EH (cell line): ENCODE measurements around the gene SPACA1.
"Not testable (repeated sequence)": the region's sequence is repeated elsewhere in the genome, so short reads cannot be mapped to it uniquely, and the experiment has no call there.

Experiments used
- DNase-seq: peaks from one replicate; pipeline ENCODE4 v3.0.0-alpha.2; 2015; ENCODE audit warnings: low read depth

SPACA1 gene

GRCh38 chr6:88047510-88048150, at the start of gene SPACA1:
Gene SPACA1, plus strand, starts transcription at chr6:88047841. Its CDS starts 65 bp downstream, at chr6:88047906.
- no peak for DNase-seq

DNA sequence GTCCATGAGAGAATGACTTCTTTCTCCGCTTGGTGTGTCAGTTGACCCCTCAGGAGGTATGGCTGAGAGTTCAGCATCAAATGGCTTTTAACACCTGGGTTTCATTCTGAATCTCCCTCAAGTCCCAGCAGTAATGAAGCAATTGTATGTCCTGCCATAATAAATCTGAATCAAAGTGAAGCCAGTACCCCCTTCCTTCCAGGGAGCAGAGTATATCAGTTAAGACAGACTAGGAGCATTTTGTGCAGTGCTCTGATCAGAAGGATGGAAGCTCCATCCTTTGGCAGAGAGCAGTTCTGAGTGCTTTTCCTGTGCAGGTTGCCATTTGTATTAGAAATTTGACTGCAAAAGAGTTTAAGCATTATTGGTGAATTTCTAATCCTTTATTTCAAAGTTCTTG, 46.9 kb upstream of the SPACA1 start:
- DNase-seq = no peak

- DNase-seq = not testable (repeated sequence)
Measured at GRCh38 chr6:88001279-88001678, 46.4 kb upstream of the SPACA1 start.

GRCh38 chr6:88004707-88005106, 42.9 kb upstream of the SPACA1 start:
- DNase-seq = no peak

GRCh38 chr6:88006557-88006956, 41.1 kb upstream of the SPACA1 start:
- no peak for DNase-seq

DNA sequence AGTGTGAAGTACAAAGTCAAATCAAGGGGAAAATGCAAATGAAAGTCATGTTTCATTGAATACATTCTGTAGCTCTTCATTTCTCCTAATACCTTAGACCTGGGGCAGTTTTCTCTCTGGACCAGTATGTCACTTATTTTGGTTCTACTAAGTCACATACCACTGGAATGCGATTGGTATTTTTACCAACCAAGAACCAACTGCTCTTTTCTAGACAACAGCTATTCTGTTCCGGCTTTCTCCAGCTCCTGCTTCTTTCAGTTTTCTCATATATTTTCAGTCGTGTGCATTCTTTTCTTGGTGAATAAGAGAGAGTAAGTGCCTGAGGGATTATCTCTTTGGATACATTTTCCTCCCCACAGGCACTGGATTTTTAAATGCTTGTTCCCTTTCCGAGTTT, 39.2 kb upstream of the SPACA1 start:
- DNase-seq = no peak

DNA sequence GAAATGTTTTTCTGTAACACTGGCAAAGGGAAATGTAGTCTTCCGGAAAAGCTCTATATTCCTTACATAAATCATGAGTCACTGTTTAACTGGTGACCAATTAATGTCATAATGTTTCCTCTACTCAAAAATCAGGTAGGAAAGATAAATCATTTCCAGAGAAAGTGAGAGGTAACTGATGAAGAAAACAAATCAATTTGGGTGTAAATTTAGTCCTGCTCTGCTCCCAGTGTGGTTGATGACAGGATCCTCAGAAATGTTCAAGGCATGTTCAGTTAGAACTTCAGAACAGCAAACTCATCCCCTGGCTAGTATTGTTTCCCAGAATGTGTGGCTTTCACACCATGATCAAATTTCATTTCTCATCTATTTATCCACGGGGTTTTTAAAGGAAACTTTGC, 38.8 kb upstream of the SPACA1 start:
- peak; percentile 7 for DNase-seq

- no peak for DNase-seq
Measured at GRCh38 chr6:88013015-88013414, 34.6 kb upstream of the SPACA1 start.

DNA sequence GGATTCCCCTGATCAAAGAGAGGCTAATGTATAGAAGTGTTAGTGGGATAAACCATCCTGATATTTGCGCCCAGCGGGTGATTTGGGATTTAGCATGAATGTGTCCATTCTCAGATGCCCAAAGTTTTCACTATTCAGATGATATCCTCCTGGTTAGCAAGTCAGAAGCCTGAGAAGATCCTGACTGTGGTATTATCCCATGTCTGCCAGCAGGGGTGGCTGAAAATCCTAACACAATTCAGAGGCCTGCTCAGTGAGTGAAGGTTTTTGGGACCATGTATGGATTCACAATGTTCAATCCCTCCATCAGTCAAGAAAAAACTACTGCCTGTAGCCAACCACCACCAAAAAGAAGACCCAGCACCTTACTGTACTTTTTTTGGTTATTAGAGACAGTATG, 34.1 kb upstream of the SPACA1 start:
- DNase-seq = no peak

DNA sequence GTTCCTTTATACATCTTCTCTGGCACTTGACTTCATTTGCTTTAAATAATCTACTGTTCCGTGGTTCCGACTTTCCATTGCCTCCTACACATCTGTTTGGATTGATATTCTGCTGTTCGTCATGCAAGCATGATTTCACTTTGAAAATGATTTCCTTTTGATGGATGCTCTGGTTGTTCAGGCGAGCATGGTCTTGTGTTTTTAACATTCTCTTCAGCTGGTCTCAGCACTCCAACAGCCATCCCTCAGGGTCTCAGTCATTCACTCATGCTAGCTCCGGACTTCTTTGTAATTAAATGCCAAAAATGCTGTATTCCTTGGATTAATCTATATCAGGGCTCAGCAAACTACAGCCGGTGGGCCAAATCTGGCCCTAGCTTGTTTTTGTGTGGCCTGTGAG, 27.2 kb upstream of the SPACA1 start:
- DNase-seq = no peak

DNA sequence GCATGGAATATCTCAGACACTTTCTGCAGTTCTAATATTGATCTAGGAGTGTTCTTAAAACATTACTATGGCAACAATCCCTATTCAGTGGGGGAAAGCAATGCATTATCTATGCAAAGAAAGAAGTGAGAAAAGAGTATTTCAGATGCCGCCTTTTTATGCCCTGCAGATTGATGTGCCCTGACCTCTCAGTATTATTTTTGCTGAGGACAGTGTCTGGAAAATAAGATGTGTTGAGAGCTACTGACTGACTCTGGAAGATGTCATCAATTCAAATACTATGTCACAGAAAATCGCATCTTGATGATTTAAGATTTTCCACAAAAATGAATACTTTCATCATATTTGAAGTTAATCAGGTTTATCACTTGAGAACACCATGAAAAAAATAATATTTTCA, 22.9 kb upstream of the SPACA1 start:
- no peak for DNase-seq

- DNase-seq = no peak
Measured at GRCh38 chr6:88031550-88031949, 16.1 kb upstream of the SPACA1 start.

- DNase-seq = no peak
Measured at GRCh38 chr6:88044530-88044929, 3.1 kb upstream of the SPACA1 start.

DNA sequence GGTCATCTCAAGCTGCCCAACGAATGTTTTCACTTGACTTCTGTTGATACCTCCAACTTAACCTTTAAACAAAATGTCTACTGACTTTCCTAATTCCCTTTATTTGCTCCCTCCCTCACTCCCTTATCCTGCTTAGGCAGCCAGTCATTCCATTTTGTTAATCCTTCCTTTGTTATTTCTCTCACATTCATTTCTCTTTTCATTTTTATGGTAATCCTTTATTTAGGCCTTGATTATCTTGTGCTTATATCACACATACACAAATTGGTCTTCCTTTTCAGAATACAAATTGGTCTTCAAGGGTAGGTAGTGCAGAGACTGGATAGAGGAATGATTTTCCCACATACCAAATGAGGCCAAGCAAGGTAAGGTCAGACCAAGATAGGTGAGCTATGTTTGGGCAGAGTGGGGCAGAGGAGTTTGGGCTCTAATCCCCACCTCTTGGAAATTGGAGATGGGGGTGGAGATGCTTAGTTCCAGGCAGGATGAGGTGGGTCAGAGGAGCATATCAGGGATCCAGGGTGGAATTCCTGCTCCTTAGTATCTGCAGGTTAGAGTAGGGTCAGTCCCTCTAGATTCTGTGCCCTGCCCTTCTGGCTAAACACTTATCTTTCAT, 2.0 kb upstream of the SPACA1 start:
- DNase-seq = no peak

DNA sequence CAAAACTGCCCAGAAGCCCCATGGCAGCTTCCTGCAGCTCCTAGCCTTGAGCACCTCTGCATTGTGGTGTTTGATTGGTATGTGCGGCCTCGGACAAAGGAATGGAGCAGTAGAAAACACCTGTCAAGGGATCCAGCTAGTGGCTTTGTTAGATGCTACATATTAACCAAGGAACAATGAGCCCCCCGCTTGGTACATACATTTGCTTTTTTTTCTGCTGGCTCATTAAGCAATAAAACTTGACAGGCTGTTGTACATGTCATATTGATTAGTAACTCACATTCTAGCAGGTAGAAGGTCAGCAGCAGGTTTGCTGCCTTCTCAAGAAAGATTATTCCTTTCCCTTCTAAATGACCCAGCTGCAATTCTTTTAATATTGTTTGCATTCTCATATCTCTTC, 937 bp downstream of the SPACA1 start:
- no peak for DNase-seq

DNA sequence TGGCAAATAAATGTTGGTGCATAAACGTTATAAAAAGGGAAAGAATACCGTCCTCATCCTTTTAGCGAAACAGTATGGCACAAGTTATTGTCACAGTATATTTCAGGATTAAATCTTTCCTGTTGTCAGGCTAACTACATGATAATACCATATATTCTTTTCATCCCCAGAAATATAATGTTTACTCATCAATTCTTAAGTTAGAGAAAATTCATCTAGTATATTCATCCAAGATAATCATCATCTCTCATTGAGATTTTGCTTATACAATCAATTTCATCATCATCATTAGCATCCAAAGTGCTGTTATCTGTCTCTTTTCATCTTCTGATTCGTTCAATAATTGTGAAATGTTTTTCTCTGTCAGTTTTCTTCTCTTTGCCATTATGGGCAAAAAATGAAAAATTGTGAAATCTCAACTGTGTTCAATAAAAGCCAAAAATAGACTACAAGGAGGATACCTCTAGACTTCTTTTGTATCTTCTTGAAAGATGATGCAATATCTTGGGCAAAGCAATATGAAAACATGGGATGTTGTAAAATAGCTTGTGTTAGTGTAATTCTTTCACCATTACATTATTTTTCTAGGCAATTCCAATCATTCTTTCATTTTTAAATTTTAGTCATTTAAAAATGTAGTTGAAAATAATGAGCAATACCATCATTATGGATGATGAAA, 2.6 kb downstream of the SPACA1 start:
- no peak for DNase-seq

- DNase-seq = peak; percentile 9
Measured at GRCh38 chr6:88059191-88059590, 11.6 kb downstream of the SPACA1 start.

- no peak for DNase-seq
Measured at GRCh38 chr6:88062376-88062775, 14.7 kb downstream of the SPACA1 start.

GRCh38 chr6:88072462-88072861, 24.8 kb downstream of the SPACA1 start:
- DNase-seq = no peak

DNA sequence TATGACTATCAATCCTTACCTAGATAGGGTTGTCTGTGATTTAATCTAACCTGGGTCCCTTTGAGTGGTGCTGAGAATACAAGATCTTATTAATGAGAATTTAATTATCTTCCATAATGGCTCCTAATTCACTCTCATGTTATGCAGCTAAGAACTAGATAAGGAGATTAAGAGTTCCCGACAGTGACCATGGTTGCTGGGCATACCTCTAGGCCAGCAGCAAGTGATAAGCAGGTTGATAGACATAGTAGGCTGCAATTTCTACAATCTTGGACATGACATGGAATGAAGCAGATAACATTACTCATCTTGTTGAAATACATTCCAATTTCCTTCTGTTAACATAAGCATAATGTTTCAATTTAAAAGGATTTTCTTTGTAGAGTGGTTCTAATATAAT, 27.1 kb downstream of the SPACA1 start:
- no peak for DNase-seq

DNA sequence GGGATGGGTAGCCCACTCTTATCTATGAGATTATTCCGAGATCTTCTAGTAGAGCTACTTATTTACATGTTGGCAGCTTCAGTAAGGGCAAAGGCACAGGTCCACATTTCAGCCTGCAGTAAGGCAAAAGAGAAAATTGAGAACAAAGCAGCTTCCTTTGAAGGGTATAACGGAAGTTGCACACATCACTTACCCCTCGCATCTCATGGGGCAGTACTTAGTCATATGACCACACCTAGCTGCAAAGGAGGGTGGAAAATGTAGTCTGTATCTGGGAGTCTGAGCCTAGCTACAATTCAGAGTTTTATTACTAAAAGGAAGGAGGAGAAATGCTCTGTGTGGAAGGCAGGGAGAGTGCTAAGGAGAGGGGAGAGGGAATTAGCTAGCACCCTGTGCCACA, 29.7 kb downstream of the SPACA1 start:
- no peak for DNase-seq

GRCh38 chr6:88086792-88087191, 39.2 kb downstream of the SPACA1 start:
- DNase-seq = no peak

DNA sequence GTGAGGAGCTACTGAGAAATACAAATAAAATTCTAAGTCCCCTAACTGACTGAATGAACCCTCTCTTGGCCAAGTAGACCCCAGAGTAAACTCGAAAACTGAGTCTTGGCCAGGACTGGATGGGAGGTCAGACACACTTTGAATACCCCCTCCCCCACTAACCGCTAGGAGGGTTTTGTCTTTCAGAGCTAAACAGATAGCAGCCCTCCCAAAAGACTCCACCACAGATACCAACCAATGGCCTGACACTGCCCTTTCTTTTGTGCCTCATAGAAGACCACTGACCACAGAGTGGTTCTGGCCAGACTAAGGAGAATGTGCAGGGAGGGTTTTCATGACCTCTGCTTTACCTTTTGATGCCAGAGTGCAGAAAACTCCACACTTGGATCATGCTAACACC, 42.1 kb downstream of the SPACA1 start:
- no peak for DNase-seq
